ENCODE measurements around the gene SASH3.

DNA sequence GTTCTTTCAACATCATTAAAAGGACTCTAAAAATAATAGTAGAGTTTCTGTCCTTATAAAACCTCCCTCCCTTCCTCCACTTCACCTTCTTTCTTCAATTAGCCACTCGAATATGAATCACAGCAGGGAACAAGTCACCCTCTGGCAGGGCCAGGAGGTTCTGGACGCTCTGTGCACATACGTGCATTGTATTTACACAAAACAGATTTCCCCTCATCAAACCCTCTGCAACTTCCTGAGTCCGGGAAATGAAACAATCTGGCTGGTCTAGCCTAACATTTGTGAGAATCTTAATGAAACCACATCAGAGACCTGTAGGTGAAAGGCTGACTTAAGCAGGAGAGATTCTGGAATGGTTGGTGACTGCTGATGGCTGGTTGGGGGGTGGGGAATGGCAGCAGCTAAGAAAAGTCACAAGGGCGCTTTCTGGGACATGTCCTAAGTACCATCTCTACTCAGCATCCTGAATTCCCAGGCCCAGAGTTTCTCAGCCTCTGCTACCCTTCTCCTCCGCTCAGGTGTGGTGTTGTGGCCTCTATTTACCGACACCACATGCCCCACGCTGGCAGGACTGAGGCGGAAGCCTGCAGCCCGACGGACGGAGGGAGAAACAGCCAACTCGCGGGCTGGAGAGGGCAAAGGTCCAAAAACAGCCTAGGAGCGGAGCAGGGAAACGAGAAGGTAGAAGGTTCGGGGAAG, 62.9 kb downstream of the SASH3 start:
- TF ChIP-seq, protein P1, sequence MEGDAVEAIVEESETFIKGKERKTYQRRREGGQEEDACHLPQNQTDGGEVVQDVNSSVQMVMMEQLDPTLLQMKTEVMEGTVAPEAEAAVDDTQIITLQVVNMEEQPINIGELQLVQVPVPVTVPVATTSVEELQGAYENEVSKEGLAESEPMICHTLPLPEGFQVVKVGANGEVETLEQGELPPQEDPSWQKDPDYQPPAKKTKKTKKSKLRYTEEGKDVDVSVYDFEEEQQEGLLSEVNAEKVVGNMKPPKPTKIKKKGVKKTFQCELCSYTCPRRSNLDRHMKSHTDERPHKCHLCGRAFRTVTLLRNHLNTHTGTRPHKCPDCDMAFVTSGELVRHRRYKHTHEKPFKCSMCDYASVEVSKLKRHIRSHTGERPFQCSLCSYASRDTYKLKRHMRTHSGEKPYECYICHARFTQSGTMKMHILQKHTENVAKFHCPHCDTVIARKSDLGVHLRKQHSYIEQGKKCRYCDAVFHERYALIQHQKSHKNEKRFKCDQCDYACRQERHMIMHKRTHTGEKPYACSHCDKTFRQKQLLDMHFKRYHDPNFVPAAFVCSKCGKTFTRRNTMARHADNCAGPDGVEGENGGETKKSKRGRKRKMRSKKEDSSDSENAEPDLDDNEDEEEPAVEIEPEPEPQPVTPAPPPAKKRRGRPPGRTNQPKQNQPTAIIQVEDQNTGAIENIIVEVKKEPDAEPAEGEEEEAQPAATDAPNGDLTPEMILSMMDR (conservative IDR thresholded peaks at IDR 0.05; ENCODE audit: low read depth, low read length), result no peak
- no peak for TF ChIP-seq EZH2 (IDR thresholded peaks at IDR 0.05; ENCODE audit: borderline replicate concordance, low read depth, low read length, poor library complexity, severe bottlenecking)
